ENCODE results near the gene PPFIA3. TPM values are rescaled to one million over a fixed set of nuclear protein-coding genes. Genes with fewer than 3 reads are reported as not detected.

PPFIA3 gene
- total RNA-seq, 1 experiment from 2014 or later: 19.1 TPM

DNA sequence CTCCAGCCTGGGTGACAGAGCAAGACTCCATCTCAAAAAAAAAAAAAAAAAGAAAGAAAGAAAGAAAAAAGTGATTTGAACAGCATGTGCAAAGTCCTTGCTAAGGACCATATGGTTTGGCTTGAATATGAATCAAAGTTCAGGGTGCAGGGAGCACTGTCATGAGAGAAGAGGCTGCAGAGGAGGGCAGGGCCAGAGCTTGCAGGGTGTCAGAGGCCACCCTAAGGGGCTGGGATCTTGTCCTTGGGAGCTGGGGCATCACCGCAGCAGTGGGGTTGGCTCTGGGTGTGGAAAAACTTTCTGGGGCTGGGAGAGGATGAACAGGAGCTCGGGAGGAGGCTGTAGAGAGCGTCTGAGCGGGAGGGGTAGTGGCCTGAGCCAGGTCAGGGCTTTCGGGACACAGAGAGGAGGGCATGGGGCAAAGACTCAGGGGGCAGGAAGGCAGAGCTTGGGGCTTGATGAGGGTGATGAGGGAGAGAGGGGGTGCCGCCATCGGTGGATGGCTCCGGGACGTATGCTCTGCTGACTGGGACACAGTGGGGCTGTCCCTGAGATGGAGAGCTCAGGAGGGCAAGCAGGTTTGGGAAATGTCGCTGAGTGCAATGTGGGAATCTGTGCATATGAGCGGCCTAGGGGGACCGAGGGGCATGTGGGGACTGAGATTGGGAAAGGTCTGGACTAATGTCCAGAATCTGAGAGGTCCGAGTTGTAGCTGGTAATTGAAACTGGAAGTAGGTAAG is 41.3 kb downstream of the PPFIA3 start:
- Histone ChIP-seq H4K20me1 (ENCODE audit: control insufficient read depth, insufficient read depth, insufficient read length) (no peaks in the 10 kb centered on the region), H3K4me2 (ENCODE audit: insufficient read depth, insufficient read length, low read length) (no peak overlapping the region), H3K4me1 (ENCODE audit: insufficient read depth, low read length) (peaks cover 6% of the 10 kb centered on the region; the same call in 1 of the 2 replicates), H2BK12ac (ENCODE audit: insufficient read length, low read depth, low read length) (no peak overlapping the region), H2BK5ac (ENCODE audit: insufficient read length, low read length) (no peak overlapping the region), H3K4ac (ENCODE audit: low read depth, low read length) (no peak overlapping the region), H3K56ac (ENCODE audit: insufficient read length, low read depth, low read length) (no peak overlapping the region), H3K27ac (ENCODE audit: insufficient read length, low read depth, low read length) (no peak overlapping the region), H2BK120ac (ENCODE audit: low read depth, low read length, poor library complexity, severe bottlenecking) (no peak overlapping the region), H3K27me3 (ENCODE audit: insufficient read depth, low read length) (no peaks in the 10 kb centered on the region; the same call in 1 of the 2 replicates), H3K18ac (ENCODE audit: insufficient read length, low read depth, low read length) (no peak overlapping the region), H3K9ac (ENCODE audit: extremely low read depth, insufficient read length, low read length) (no peak overlapping the region), H3K23ac (ENCODE audit: insufficient read length, low read depth, low read length) (no peak overlapping the region), H2BK20ac (ENCODE audit: low read depth, low read length, poor library complexity, severe bottlenecking) (no peak overlapping the region), H2AFZ (ENCODE audit: low read length) (no peak overlapping the region), H4K91ac (ENCODE audit: insufficient read length, low read depth, low read length) (no peak overlapping the region), H2BK15ac (ENCODE audit: low read depth, low read length) (no peak overlapping the region), H2AK5ac (ENCODE audit: insufficient read length, low read length) (no peak overlapping the region), H3K23me2 (ENCODE audit: insufficient read length, low read depth, low read length, poor library complexity, severe bottlenecking) (peaks cover 14% of the 10 kb centered on the region), H4K5ac (ENCODE audit: insufficient read length, low read depth, low read length) (no peak overlapping the region), H3K9me3 (ENCODE audit: control insufficient read depth, low read depth, low read length) (no peaks in the 10 kb centered on the region), H4K8ac (replicated peaks; ENCODE audit: insufficient read length, low read depth, low read length) (no peak overlapping the region), H3K79me1 (ENCODE audit: insufficient read depth, low read depth, low read length, poor library complexity, severe bottlenecking) (no peaks in the 10 kb centered on the region), H3K14ac (ENCODE audit: insufficient read depth, low read length) (no peak overlapping the region; the same call in 1 of the 2 replicates), H3T11ph (ENCODE audit: low read length) (no peak overlapping the region), H3K79me2 (ENCODE audit: insufficient read depth, low read length) (no peaks in the 10 kb centered on the region)
- no peak overlapping the region; a peak in 1 of 5 replicates for H3K4me3 Mint-ChIP-seq
- H3K4me1 Mint-ChIP-seq: peaks cover 18 to 25% of the 10 kb centered on the region in 2 experiments
- H3K9me3 Mint-ChIP-seq: no peaks in the 10 kb centered on the region; a peak in 2 of 5 replicates
- no peak for DNase-seq
- TF ChIP-seq, protein P1, sequence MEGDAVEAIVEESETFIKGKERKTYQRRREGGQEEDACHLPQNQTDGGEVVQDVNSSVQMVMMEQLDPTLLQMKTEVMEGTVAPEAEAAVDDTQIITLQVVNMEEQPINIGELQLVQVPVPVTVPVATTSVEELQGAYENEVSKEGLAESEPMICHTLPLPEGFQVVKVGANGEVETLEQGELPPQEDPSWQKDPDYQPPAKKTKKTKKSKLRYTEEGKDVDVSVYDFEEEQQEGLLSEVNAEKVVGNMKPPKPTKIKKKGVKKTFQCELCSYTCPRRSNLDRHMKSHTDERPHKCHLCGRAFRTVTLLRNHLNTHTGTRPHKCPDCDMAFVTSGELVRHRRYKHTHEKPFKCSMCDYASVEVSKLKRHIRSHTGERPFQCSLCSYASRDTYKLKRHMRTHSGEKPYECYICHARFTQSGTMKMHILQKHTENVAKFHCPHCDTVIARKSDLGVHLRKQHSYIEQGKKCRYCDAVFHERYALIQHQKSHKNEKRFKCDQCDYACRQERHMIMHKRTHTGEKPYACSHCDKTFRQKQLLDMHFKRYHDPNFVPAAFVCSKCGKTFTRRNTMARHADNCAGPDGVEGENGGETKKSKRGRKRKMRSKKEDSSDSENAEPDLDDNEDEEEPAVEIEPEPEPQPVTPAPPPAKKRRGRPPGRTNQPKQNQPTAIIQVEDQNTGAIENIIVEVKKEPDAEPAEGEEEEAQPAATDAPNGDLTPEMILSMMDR (conservative IDR thresholded peaks at IDR 0.05): no peak
- H3K27ac Mint-ChIP-seq: peak overlapping the region in 2 of 3 experiments; percentile 9 to 58; a peak in 3 of 7 replicates
- no CpG with 5 or more reads among the region's 13 CpGs for WGBS (ENCODE audit: extremely low coverage, insufficient read length, low lambda C conversion rate)
- H3K27me3 Mint-ChIP-seq (ENCODE audit: low read depth): peaks cover 19% of the 10 kb centered on the region
- H3K36me3 Mint-ChIP-seq (ENCODE audit: insufficient read depth in 1 of 3, low read depth in 3 of 3): peaks cover 0 to 4% (median 0%) of the 10 kb centered on the region in 3 experiments; a peak in 1 of 7 replicates
